KG1 (cell line): ENCODE results near the gene ZNF786.
"Not testable (repeated sequence)": the region's sequence is repeated elsewhere in the genome, so short reads cannot be mapped to it uniquely, and the experiment has no call there.

ENCODE experiments used
- DNase-seq: peaks from one replicate; lab custom pipeline; 2025; lab: John Stamatoyannopoulos, UW

Gene ZNF786, protein sequence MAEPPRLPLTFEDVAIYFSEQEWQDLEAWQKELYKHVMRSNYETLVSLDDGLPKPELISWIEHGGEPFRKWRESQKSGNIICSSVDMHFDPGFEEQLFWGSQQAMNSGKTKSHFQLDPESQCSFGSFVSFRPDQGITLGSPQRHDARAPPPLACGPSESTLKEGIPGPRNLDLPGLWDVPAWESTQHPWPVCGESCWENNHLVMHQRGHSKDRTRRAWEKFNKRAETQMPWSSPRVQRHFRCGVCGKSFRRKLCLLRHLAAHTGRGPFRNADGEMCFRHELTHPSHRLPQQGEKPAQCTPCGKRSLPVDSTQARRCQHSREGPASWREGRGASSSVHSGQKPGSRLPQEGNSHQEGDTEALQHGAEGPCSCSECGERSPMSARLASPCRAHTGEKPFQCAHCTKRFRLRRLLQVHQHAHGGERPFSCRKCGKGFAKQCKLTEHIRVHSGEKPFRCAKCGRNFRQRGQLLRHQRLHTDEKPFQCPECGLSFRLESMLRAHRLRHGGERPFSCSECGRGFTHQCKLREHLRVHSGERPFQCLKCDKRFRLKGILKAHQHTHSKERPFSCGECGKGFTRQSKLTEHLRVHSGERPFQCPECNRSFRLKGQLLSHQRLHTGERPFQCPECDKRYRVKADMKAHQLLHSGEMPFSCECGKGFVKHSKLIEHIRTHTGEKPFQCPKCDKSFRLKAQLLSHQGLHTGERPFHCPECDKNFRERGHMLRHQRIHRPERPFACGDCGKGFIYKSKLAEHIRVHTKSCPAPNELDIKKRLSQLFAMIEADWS

DNA sequence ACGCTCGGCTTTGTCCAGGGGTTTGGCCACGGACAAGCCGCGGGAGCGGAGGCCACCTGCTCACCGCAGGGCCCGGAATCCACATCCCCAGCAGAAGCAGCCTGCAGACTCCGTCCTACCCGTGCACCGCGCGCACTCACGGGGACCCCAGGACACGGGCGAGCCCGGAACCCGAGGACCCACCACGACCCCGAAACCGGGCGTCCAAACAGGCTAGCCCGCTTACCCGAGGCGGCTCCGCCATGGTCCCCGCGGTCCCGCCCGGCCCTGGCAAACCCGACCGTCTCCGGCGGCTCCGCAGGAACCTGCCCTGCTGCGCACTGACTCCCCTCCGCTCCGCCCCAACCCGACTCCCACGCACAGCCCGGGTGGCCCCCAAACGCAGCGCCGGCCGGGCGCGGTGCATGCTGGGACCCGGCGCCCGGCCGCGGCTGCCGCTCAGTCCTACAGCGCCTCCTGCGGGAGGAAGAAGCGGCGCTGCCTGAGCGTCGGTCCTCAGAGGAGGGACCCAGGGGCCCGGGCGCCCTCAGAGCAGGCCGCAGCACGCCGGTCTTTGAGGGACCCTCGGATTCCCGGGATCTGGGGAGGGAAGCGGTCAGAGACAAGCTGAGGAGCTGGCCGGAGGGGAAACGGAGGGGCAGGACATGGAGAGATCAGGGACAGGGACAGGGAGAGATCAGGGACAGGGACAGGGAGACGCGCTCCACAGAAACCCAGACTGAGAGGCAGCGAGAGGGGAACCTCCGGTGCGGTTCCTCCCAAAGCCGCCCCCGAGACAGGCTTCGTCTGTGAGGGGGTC, at the start of gene ZNF786:
TSS of gene ZNF786 (minus strand) at position 322 of the 799 bp plus-strand sequence. CDS start at position 244, 78 bp downstream.
- peak; percentile 58 for DNase-seq

DNA sequence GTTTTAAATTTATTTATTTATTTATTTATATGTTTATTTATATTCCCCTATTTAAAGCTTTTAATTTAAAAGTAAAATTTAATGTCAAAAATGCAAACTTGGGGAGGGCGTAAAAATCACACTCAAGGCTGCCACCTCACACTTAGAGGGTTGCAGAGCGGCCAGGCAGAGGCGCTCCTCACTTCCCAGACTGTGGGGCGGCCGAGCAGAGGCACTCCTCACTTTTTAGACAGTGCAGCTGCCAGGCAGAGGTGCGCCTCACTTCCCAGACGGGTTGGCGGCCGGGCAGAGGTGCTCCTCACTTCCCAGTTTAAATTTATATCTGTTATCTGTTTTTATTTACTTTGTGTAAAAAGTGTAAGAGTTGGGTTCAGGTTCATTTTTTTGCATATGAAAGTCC, 45.6 kb upstream of the ZNF786 start:
- no peak for DNase-seq

DNA sequence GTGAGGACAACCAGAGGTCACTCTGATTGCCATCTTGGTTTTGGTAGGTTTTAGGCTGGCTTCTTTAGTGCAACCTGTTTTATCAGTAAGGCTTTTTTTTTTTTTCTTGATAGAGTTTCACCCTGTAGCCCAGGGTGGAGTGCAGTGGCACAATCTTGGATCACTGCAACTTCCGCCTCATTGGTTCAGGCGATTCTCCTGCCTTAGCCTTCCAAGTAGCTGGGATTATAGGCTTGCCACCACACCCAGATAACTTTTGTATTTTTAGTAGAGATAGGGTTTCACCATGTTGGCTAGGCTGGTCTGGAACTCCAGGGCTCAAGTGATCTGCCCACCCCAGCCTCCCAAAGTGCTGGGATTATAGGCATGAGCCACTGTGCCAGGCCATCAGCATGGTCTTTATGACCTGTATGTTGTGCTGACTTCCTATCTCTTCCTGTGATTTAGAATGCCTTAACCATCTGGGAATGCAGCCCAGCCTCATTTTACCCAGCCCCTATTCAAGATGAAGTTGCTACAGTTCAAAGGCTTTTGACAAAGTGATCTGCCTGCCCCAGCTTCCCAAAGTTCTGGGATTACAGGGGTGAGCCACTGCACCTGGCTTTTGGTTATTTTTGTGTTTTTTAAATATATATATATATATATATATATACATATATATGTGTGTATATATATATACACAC, 42.7 kb upstream of the ZNF786 start:
- DNase-seq = no peak

DNA sequence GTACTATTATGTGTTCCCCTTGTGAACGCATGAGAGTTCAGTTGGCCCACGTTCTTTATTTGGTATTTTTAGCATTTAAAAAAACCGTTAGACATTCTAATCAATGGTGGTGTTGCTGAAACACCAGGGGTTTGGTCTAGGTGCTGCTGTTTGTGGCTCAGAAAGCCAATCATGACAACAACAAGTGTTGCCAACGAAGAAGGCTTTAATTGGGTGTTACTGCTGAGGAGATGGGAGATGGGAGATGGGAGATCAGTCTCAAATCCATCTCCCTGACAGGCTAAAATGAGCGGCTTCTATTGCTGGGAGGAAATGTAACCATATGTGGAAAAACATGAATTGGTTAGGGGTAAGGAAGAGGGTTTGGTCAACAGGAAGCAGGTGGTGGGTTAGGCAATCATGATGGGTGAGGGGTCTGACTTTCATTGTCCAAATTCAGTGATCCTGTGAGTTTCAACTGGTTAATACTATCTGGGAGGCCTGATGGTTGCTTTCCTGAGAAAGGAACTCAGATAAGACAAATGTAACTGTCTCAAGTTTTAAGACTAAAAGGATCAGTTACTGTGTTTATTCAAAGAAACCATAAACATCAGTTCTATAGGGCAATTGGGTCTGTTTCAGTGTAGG, 40.2 kb upstream of the ZNF786 start:
- DNase-seq = no peak

DNA sequence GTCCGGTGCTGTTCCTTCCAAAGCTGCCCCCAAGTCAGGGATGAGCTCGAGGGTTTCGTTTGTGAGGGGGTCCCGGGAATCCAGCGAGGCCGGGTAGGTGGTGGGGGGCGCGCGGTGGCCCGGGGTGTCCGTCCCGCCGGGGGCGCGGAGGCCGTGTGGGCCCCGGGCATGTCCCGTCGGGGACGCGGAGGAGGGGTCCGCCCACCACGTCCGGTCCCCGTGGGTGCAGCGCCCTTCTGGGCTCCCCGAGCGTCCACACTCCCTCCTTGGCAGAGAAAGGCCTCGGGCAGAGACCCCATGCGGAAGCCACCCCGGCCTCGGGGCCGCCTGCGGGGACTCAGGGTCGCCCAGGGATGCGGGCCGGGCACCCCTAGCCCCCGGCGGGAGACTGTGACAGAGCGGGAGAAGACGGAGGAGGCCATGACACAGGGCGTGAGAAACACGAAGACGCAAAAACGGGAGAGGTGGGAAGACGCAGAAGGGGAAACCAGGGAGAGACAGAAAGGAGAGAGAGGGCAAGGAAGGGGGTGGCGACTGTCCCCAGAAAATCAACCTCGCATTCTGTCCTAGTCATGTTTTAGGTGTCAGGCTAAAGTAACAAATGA, 36.2 kb upstream of the ZNF786 start:
- DNase-seq = peak; percentile 12

DNA sequence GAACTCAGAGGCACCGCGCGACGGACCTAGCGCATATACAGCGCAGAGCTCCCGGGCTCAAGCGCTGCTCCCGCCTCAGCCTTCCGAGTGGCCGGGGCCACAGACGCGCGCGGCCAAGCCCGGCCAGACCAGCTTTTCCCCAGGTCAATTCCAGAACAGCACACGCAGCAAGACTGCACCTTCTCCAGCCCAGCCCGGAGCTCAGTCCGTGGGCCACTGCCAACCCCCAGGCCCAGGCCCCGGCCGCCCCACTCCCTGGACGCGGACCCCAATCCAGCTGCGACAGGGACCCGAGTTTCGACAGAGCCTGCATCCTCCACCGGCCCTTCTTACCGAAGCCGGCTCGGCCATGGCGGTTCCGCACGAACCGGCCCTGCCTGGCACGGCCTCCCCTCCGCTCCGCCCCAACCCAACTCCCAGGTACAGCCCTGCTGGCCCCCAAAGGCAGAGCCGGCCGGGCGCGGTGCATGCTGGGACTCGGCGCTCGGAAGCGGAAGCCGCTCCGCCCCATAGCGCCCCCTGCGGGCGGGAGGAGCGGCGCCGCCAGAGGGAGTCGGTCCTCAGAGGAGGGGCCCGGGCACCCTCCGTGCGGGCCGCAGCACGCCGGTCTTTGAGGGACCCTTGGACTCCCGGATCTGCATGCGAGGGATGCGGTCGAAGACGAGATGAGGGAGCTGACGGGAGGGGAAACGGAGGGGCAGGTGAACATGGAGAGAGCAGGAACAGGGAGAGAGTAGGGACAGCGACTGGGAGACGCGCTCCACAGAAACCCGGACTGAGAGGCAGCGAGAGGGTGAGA, 35.5 kb upstream of the ZNF786 start, which contains the start of gene ZNF425:
TSS of gene ZNF425 (minus strand) at position 462 of the 799 bp plus-strand sequence. CDS start at position 351, 111 bp downstream.
- DNase-seq = peak; percentile 49

DNA sequence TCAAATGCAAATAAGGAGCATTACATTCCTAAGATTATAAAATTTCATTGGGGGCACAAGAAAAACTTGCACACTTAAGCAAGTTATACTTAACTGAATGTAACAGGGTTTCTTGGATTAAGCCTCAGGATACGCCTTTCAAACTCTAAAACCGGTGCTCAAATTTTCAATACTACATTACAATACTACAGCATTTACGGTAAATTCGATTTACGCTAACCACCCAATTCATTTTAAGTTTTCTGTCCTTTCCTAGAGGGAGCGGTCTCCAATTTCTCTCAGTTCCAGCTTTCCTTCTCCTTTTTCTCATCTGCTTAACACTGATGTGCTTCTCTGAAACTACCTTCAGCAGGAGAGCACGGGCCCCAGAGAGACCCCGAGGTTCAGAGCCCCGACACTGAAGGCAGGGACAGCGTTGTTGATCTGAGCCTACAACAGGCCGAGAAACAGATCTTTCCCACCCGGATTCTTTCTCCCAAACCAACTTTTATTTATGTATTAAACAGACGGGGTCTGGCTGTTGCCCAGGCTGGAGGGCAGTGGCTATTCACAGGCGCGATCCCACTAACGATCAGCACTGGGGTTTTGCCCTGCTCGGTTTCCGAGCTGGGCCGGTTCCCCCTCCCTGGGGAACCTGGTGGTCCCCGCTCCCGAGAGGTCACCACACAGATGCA, 34.8 kb upstream of the ZNF786 start:
- DNase-seq = no peak

DNA sequence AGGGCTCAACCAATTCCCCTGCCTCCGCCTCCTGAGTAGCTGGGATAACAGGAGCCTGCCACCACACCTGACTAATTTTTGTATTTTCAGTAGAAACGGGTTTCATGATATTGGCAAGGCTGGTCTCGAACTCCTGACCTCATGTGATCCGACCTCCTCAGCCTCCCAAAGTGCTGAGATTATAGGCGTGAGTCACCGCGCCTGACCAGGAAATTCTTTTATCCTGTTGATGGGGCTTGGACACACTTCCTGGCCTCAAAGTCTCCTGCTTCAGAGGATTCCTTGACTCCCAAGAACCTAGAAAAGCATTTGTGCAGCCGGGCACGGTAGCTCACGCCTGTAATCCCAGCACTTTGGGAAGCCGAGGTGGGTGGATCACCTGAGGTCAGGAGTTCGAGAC, 19.5 kb upstream of the ZNF786 start:
- no peak for DNase-seq

DNA sequence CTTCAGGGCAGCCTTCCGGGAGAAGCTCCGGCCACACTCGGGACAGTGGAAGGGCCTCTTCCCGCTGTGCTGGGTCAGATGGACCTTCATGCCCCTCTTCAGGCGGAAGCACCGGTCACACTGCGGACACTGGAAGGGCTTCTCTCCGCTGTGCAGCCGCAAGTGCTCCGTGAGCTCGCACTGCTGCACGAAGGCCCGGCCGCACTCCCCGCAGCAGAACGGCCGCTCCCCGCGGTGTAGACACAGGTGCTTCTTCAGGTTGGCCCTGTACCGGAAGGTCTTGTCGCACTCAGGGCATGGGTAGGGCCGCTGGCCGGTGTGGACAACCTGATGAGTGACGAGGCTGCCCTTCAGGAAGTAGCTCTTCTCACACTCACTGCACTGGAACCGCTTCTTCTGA, 14.2 kb upstream of the ZNF786 start:
- no peak for DNase-seq

DNA sequence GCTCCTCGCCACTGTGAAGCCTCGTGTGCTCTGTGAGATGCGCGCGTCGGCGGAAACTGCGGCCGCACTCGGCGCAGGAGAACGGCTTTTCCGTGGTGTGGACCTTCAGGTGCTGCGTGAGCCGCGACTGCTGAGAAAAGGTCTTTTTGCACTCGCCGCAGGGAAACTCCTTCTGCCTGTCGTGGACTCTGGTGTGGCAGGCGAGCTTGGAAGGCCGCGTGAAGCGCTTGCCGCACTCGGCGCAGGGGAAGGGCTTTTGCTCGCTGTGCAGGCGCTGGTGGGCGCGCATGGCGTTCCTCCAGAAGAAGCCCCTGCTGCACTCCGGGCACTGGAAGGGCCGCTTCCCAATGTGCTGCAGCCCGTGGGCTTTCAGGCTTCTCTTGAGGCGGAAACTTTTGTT, 13.7 kb upstream of the ZNF786 start:
- no peak for DNase-seq

DNA sequence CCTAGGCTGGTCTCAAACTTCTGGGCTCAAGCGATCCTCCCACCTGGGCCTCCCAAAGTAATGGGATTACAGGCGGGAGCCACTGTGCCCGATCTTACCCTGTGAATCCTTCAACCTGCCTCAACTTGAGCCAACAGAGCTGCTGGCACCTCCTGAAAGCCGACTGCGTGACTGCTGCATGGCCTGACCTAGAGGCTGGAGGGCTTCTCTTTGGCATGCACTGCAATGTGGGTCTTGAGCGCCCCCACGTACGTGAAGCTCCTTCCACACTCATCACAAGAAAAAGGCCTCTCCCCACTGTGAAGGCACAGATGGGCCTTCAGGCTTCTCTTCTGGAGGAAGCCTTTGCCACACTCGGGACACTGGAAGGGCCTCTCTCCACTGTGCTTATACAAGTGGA, 12.9 kb upstream of the ZNF786 start:
- DNase-seq = no peak

DNA sequence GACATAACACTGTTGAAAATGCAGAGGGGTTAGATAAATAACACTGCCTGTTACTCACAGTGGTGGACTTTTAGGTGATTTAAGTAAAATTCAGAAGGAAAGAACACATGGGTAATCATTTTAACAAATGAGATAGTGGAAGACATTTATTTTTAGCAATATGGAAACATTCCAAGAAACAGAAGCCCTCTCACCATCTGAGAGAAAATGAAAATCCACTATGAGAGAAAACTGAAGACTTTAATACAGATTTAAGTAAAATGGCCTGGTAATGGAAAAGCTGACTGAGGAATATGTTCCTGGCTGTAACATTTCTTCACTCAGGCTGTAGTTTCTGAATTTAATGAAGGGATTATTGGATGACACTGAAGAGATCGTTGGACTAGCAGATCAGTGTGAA, 12.1 kb upstream of the ZNF786 start:
- no peak for DNase-seq

DNA sequence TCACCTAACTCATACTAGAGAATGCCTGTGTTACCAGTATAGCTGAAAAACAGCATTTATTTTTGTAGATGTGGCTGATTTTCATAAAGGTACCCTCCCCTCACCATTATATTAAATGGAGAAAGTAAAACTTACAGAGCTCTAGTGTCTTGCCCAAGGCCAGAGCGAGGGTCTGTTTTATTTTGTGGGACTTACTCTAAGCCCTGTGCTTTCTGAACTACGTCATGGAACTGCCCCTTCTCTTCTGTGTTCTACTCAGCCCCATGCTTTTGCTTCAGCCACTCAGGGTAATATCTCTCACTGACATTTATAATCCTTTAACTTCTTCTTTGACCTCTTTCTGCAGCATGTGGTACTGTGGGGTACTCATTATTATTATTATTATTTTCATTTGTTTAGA, 10.3 kb upstream of the ZNF786 start:
- no peak for DNase-seq

DNA sequence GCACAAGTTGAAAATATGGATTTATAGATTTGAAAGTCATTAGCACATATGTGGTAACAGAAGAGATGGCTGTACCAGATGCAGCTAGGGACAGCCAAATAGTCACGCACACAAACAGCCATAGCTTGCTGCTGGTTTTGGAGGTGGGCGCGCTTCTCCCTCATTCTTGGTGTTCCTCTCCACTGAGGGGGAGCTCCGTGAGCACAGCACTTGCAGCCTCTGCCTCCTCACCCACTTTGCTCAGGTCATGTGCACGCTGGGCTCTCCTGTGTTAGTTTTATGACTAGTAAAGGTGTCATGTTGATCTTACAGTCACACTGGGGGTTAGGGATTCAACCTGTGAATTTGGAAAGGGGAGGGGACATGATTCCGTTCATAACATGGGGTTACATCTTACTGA, 8.5 kb upstream of the ZNF786 start:
- DNase-seq = no peak

DNA sequence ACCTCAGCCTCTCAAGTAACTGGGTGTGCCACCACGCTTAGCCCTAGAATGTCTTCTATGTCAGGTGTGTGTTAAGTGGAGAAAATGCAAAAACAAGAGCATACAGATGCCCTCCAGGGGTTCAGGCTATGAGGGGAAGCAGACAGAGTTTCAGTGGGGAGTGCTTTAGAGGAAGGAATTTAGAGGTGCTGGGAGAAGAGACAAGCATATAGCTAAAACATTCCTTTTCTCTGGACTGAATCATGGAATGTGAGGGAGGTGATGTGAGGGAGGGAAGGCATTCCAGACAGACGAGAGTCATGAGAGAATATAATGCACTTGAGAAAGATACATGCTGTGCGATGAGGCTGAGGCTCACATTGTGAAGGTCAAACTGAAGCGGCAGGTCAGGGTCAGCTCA, 6.6 kb upstream of the ZNF786 start:
- DNase-seq = no peak

DNA sequence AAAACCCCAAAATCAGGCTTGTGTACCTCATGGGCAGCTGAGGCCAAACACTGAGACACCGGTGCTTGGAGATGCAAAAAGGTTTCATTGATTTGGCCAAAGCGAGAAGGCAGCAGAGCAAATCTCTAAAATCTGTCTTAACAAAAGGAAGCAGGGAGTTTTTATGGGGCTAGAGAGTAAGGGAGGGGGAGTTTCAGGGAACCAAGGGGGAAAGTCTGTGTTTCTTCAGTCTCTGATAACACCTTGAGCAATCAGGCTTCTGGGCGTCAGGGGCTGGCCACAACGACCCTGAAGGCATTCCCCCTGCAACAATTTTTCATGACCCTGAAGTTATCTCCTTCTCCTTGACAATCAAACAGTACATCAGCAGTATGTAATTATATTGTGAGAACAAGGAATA, 2.7 kb upstream of the ZNF786 start:
- no peak for DNase-seq

DNA sequence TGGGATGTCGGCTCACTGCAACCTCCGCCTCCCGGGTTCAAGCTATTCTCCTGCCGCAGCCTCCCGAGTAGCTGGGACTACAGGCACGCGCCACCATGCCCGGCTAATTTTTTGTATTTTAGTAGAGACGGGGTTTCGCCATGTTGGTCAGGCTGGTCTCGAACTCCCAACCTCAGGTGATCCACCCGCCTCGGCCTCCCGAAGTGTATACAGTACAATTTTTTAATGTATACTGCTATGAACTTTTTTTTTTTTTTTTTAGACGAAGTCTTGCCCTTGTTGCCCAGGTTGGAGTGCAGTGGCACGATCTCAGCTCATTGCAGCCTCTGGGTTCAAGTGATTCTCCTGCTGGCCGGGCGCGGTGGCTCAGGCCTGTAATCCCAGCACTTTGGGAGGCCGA, 1.7 kb upstream of the ZNF786 start:
- not testable (repeated sequence) for DNase-seq

DNA sequence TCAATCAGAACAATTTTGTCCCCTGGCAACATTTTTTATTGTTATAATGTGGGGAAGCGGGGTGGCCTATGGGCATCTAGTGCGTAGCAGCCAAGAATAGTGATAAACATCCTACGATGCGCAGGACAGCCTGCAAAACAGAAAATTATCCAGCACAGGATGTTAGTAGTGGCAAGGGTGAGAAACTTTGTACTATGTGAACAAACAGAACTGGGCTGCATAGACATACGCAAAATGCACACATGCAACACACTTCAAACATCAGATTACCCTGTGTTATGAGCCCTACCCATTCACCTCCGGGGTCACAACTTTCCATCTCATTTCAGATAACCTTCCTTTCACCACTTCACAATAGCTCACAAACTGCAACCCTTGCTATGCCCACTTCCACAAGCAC, 3.1 kb downstream of the ZNF786 start:
- DNase-seq = no peak

DNA sequence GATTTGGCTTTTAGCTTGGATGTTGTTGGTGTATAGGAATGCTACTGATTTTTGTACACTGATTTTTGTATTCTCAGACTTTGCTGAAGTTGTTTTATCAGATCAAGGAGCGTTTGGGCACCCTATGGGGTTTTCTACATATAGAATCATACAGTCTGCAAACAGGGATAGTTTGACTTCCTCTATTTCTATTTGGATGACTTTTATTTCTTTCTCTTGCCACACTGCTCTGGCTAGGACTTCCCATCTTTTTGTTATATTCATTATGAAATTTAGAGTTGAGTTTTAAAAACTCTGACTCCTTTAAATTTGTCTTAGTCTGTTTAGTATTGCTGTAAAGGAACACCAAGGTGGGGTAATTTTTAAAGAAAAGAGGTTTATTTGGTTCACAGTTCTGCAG, 4.7 kb downstream of the ZNF786 start:
- DNase-seq = no peak

DNA sequence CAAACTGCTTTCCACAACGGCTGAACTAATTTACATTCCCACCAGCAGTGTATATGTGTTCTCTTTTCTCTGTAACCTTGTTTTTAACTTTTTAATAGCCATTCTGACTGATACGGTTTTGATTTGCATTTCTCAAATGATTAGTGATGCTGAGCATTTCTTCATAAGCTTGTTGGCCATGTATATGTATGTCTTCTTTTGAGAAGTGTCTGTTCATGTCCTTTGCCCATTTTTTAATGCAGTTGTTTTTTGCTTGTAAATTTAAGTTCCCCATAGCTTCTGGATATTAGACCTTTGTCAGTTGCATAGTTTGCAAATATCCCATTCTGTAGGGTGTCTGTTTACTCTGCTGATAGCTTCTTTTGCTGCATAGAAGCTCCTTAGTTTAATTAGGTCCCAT, 6.1 kb downstream of the ZNF786 start:
- DNase-seq = no peak
